Measurements from ENCODE around the gene TMEM145.
"Not testable (repeated sequence)": the region's sequence is repeated elsewhere in the genome, so short reads cannot be mapped to it uniquely, and the experiment has no call there.

The TMEM145 gene

GRCh38 chr19:42313096-42313839 lies at the start of gene TMEM145:
Gene TMEM145 (plus strand): TSS chr19:42313309. CDS start chr19:42313377, 68 bp downstream.
- DNase-seq: peak; percentile 31

DNA sequence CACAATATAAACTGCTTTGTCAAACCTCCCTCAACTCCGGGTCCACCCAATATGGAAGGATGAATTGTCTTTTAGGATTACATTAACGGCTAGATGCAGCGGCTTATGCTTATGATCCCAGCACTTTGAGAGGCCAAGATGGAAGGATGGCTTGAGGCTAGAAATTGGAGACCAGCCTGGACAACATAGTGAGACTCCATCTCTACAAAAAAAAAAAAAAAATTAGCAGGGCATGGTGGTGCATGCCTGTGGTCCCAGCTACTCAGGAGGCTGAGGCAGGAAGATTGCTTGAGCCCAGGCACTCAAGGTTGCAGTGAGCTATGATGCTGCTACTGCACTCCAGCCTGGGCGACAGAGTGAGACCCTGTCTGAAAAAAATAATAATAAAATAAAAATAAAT lies 47.0 kb upstream of the TMEM145 start:
- DNase-seq: not testable (repeated sequence)

GRCh38 chr19:42266928-42267603 lies 46.0 kb upstream of the TMEM145 start:
- not testable (repeated sequence) for DNase-seq

DNA sequence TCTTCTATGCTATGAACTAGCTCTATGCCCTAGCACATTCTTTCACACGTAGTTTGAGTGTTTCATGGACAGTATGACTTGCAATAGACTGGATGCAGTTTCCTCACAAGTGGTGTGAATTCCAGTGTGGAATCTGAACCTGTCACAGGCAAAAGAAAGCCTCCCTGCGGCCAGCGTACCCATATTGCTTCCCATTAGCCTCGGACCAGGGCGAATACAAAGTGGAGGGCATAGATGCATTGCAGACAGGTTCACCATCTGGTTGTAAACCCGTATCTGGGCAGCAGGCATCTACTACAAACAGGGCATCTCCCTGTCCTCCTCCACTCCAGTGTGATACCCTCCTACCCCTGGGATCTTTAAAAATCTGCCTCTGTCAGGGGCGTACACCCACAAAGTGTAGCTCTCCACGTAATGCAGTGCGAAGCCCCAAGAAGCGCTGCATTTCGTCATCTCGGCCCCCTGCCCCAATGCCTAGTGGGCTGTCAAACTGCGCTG lies 45.4 kb upstream of the TMEM145 start:
- DNase-seq: no peak

DNA sequence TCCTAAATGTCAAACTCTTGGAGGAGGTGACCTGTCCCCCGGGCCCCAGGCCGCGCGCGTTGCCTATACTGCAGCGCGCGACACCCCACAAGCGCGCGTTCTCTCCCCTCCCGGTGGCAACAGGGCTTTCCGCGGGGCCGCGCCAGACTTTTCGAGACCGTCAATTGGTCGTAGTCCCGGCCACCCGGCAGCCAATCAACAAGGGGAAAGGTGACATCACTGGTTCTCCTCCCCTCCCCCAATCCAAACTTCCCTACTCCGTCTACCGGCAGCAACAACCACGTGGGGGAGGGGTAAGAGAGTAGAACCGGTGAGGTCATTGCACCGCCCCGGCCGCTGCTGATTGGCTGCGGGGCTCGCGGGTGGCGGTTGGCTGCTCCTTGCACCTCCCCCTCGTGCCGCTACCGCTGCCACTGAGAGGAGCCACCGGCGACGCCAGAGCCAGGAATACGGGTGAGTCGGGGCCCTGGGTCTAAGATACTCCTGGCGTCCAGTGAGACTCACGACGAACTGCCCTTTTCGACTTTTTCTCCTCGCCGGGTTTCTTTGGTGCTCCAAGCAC lies 44.9 kb upstream of the TMEM145 start:
- DNase-seq: peak; percentile 100

DNA sequence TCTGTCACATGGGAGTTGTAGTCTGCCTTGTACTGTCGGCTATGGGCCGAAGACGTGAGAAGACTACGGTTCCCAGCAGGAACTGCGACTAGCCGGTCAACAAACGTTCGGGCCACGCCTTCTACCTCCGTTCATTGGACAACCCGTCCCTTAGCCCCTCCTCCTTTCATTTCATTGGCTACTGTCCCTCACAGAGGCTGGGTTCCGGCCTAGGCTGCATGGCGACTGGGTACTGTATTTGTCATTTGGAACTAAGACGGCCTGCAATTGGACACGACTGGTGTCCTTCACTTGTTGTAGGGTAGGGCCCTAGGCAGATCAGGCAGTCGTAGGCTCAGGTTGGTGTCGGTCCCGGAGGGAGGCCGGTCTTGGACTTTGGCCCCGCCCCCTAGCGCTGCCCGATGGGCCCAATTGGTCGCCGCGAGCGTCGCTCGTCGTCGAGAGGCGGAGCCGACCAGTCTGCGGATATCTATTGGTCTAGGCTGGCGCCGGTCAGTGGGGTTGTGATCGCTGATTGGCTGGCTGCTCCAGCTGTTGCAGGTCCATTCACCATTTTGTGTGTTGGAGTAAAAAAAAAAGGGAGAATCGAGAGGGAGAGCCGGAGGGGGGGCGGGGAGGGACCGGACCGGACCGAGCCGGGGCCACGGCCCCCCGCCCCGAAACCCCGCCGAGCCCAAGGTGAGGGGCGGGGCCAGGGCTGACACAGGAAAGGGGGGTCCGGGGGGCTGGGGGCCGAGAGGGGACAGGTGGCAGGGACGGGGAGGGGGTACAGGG lies 44.2 kb upstream of the TMEM145 start, which contains the start of gene CIC:
TSS of gene CIC (plus strand) at position 549 of the 774 bp plus-strand sequence. CDS start 2,532 bp downstream, outside the sequence.
- DNase-seq: peak; percentile 100

GRCh38 chr19:42269478-42270345 lies 43.4 kb upstream of the TMEM145 start:
- DNase-seq: peak; percentile 60

DNA sequence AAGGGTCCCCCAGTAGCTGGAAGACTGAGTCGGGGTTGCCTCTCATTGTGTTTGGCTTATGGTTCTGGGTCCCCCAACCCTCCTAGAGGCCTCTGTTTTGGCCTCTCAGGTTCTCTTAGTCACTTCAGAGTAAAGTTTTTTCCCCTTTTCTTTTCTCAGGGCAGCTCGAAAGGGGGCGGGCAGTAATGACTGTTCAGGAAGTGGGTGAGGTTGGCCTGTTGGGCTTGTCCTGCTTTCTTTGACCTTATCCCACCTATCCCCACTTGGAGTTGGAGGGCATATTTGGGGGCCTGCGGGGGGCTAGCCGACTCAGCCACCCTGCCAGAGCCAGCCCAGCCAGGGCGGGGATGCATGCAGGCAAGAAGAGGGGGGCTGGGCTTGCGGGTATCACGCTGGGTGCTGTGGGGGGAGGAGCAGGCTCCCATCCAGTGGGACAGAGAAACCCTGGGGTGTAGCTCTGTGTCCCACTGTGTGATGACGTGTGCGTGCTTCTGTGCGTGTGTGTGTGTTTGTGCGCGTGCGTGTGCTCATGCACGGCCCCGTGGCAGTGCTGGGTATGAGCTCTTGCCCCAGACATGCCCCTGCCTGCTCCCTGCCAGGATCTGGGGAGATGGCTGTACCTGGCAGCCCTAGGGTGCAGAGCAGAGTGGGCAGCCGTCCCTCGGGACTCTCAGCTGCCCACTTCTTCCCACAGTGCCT lies 42.6 kb upstream of the TMEM145 start:
- DNase-seq: peak; percentile 88

DNA sequence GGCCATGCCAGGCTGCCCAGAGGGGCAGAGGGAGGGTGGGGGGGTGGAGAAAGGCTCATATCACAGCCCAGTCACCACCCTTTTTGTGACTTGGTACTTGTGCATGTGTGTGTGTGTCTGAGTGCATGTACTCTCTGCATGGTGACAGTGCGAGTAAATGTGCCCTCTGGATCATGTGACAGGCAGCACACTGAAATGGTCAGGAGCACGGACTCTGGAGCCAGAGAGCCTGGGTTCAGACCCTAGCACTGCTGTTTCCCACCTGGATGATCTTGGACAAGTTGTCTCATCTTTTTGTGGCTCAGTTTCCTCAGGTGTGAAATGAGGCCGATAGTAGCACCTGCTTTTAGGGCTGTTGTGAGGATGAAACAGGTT lies 42.1 kb upstream of the TMEM145 start:
- DNase-seq: no peak

- no peak for DNase-seq
These were observed 41.1 kb upstream of the TMEM145 start for GRCh38 chr19:42271861-42272534.

- no peak for DNase-seq
These were observed 40.6 kb upstream of the TMEM145 start for GRCh38 chr19:42272535-42272897.

GRCh38 chr19:42272989-42273406 lies 40.1 kb upstream of the TMEM145 start:
- no peak for DNase-seq

- DNase-seq: no peak
These were observed 39.6 kb upstream of the TMEM145 start for GRCh38 chr19:42273407-42274064.

DNA sequence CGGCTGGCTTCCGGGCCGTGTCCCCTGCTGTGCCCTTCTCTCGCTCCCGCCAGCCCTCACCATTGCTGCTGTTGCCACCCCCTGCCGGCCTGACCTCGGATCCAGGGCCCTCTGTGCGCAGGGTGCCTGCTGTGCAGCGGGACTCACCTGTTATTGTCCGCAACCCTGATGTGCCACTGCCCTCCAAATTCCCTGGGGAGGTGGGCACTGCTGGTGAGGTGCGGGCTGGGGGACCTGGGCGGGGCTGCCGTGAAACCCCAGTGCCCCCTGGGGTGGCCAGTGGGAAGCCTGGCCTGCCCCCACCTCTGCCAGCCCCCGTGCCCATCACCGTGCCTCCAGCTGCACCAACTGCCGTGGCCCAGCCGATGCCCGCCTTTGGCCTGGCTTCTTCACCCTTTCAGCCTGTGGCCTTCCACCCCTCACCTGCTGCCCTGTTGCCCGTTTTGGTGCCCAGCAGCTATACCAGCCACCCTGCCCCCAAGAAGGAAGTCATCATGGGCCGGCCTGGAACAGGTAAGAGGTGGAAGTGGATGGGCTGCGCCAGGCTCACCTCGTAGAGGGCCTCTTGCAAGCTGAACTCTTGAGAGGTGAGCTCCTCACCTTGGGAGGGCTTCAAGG lies 38.9 kb upstream of the TMEM145 start:
- DNase-seq: no peak

DNA sequence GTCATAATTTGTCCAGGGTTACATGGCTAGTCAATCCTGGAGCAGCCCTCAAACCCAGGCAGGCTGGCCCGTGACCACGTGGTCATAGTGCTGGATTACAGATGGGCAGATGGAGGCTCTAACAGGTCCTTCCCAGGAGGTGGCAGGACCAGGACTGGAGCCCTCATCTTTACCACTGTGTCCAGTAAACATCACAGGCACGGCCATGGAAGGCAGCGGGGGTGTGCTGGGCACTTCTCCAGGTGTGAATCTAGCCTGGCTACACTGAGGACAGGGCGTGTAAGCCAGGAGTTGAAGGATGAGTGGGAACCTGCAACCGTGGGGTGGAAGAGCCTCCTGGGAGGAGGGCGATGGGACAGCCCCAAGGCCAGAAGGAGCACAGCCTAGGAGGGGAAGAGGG lies 38.0 kb upstream of the TMEM145 start:
- DNase-seq: no peak

DNA sequence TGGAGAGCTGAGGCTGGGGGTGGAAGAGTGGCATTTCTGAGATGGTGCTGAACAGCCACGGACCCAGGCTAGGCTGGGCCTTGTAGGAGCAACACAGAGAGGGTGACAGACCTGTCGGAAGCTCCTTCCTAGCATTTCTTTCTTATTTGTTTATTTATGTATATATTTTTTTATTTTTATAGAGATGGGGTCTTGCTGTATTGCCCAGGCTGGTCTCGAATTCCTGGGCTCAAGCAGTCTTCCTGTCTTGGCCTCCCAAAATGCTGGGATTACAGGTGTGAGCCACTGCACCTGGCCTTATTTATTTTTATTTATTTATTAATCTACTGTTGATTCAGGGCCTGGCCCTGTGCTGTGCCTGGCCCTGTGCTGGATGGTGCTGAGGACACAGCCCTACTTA lies 37.6 kb upstream of the TMEM145 start:
- DNase-seq: no peak

- DNase-seq: peak; percentile 24
These were observed 36.8 kb upstream of the TMEM145 start for GRCh38 chr19:42276284-42276683.

DNA sequence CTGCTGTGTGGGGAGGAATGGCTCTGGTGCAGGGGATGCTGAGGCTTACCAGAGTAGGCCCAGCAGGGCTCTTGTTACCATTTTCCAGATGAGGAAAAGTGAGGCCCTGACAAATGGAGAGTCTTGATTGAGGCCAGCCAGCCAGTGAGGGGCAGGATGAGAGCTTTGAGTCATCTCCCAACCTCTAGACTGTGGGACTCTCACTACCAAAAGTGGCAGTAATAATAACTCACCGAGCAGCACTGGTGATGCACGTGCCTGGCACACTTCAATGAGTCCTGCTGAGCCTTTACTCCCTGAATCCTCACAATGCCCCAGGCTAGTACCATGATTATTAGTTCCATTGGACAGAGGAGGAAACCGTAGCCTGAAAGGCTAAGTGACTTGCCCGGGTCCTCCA lies 36.3 kb upstream of the TMEM145 start:
- DNase-seq: no peak

- no peak for DNase-seq
These were observed 35.2 kb upstream of the TMEM145 start for GRCh38 chr19:42277821-42278451.

Data from CD4-positive, alpha-beta T cell treated with Interleukin-21 for 1 hour (primary cell).